Muscle of arm (tissue), 12 donors: ENCODE measurements around the gene RGS14. TPM values are rescaled to one million over a fixed set of nuclear protein-coding genes. Genes with fewer than 3 reads are reported as not detected.
A peak's percentile ranks its signal among the peaks of the same experiment; 100 is the strongest.
"Not testable (repeated sequence)": the region's sequence is repeated elsewhere in the genome, so short reads cannot be mapped to it uniquely, and the experiment has no call there.

Experiments
- DNase-seq: peaks from one replicate; pipeline ENCODE4 v3.0.0-alpha.2; 2013
- polyA plus RNA-seq, 12 donors: library from polyadenylated mRNA; unstranded; fragments of 120-200 nt; gene quantifications; one replicate each; pipeline ENCODE4 v1.2.1, GENCODE V29; 2013; ENCODE audit not compliant: insufficient read length in 12 of 12

Gene RGS14
- polyA plus RNA-seq, 12 donors = 8.2 to 23.6 (median 12.9) TPM; not detected in 1

GRCh38 chr5:177402271-177403043 lies 44.7 kb downstream of the RGS14 start:
- no peak for DNase-seq

DNA sequence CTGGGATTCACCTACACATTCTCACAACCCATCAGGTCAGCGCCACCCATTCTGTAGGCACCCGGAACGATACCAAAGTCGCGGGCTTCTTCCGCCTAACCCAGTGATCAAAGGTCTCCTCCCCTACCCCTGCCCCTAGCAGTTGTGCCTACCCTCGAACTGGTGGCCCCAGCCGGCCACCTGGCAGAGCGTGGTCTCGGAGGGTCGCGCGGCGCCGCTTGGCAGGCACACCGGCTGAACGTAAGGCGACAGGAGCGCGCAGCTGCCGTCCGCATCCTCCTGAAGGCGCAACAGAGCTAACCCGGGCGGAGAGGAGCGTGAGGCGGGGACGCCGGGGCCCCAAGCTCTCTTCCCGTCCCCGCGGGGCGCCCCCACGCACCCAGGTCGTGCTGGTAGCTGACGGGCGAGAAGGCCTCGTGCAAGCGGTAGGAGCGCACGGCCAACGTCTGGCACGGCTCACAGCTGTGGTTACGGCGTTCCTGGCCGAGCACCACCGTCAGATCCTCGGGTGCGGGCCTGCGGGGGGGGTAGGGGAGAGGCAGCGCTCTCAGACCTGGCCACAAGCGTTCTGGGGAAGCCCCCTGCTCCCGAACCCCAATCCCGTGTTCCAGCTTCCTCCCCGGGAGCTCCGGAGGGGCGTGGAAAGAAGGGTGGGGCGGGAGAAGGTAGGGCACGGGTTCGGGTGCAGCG lies 45.5 kb downstream of the RGS14 start:
- DNase-seq = no peak

- peak; percentile 79 for DNase-seq
Observed at GRCh38 chr5:177403792-177404640, 46.3 kb downstream of the RGS14 start.

- no peak for DNase-seq
Observed at GRCh38 chr5:177404641-177405179, 47.0 kb downstream of the RGS14 start.

DNA sequence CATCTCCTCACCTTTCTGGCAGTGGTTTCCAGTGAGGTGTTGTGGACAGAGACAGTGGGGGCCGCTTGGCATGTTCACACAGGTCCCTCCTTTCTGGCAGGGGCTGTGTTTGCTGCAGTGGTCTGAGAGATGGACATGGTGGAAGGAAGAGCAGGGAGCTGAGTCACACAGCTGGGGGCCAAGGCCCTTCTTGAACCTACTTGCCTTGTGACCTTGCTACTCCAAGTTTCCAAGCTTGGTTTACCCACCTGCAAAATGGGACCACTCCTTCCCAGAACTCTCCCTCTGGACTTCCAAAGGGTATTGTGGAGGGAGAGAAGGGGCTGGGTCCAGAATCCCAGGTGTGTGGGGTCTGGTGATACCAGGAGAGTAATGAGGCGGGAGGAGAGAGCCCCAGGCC lies 47.6 kb downstream of the RGS14 start:
- DNase-seq = no peak

- no peak for DNase-seq
Observed at GRCh38 chr5:177405805-177406204, 48.1 kb downstream of the RGS14 start.

DNA sequence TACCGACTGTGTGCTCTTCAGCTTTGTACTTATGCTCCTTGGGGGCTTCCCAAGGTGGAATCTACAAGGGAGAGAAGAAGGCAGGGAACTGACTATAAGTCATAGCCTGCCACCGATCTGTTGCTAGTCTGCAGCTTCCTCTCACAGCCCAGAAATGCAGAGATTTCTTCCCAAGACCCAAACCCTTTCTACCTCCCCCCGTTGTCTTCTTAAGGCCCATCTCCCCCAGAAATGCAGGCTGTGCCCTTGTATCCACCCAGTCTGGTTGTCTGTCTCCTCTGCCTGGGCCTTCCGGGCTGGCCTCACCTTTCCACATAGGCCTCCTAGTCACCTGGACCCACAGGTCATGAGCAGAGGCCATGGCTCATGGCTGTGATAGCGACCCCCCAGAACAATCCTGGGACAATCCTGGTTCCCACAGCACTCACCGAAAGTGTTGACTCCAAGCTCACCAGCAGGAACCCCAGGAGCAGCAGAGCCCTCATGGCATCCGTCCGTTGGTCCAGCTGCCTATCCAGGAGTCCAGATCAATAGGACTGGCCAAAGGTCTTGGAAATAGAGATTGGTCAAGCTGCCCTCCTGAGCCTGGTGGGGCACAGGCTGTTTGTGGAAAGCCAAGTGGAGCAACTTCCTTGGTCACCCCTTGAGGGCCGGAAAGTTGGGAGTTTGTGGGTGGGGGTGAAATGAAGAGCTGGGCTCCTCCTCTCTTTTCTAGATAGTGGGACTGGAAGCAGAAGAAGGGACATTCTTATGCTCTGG lies 51.5 kb downstream of the RGS14 start, which contains the start of gene F12:
TSS of gene F12 (minus strand) at position 522 of the 759 bp plus-strand sequence. CDS start at position 485, 37 bp downstream.
- no peak for DNase-seq

- no peak for DNase-seq
Observed at GRCh38 chr5:177410575-177410974, 52.9 kb downstream of the RGS14 start.

GRCh38 chr5:177412603-177413233 lies 55.0 kb downstream of the RGS14 start:
- DNase-seq = no peak

GRCh38 chr5:177414481-177414880 lies 56.8 kb downstream of the RGS14 start:
- no peak for DNase-seq

DNA sequence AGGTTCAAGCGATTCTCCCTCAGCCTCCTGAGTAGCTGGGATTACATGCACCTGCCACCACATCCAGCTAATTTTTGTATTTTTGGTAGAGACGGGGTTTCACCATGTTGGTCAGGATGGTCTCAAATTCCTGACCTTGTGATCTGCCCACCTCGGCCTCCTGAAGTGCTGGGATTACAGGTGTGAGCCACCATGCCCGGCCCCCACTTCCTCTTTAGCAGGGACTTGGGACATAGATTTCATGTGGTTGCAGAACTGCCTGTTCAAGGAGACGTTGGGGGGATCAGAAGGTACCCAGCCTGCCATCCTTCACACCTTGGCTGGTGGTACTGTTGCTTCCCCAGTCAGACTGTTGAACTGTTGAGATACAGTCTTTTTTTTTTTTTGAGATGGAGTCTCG lies 59.4 kb downstream of the RGS14 start:
- not testable (repeated sequence) for DNase-seq

- DNase-seq = no peak
Observed at GRCh38 chr5:177419046-177419445, 61.3 kb downstream of the RGS14 start.

DNA sequence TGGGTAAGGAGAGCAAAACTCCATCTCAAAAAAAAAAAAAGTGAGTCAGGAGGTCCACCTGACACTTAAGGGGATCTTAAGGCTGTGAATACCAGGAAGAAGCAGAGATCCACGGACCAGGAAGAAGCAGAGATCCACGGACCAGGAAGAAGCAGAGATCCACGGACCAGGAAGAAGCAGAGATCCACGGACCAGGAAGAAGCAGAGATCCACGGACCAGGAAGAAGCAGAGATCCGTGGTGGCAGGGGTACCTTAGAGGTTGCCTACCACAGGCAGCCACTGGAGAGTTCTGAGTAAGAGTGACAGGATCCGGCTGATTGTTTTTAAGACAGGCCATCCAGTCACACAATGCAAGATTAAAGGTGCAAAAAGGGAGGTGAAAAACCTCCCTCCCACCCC lies 62.7 kb downstream of the RGS14 start:
- not testable (repeated sequence) for DNase-seq

DNA sequence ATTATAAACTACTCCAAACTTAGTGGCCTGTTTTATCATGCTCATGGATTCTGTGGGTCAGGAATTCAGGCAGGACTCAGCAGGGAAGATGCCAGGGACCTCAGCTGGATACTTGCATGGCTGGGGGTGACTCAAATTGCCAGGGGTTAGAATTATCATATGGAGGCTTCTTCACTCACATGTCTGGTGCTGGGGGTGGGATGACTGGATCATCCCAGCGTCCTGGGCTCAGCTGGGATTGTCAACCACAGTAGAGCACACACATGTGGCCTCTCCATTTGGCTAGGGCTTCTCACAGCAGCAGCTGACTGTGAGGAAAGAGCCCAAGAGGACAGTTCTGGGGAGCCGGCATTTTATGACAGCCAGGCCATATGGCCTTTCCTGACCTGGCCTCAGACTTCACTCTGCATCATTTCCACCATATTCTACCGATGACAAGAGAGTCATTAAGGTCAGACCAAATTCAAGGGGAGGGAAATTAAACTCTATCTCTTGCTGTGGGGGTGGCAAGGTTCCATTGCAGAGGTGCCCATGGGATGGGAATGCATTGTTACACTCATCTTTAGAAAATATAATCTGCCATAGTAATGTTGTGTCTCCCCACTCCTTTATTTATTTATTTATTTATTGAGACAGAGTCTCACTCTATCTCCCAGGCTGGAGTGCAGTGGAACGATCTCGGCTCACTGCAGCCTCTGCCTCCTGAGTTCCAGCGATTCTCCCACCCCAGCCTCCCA lies 63.5 kb downstream of the RGS14 start:
- no peak for DNase-seq

Other genes starting within 250 kb of the RGS14 start
- gene NSD1, start 224.2 kb upstream of the RGS14 start, polyA plus RNA-seq = 10 to 100 TPM in 11 of 12 donors, not detected in 1; 32.9 to 51.7 (median 44.9) TPM
- gene RAB24, start 54.2 kb upstream of the RGS14 start, polyA plus RNA-seq = 10 to 100 TPM in 11 of 12 donors, not detected in 1; 10.1 to 21.6 (median 19.8) TPM
- gene PRELID1, start 54.1 kb upstream of the RGS14 start, polyA plus RNA-seq = 100 to 1,000 TPM in 1 of 12 donors, 10 to 100 TPM in 10, not detected in 1; 59.2 to 113 (median 68.4) TPM
- 10 to 100 TPM in 11 of 12 donors, not detected in 1; 11.4 to 46.8 (median 14.7) TPM for gene MXD3, start 46.0 kb upstream of the RGS14 start, polyA plus RNA-seq
- 100 to 1,000 TPM in 1 of 12 donors, 10 to 100 TPM in 10, not detected in 1; 55.9 to 123 (median 66.8) TPM for gene LMAN2, start 6.3 kb upstream of the RGS14 start, polyA plus RNA-seq
- gene SLC34A1, start 26.5 kb downstream of the RGS14 start, polyA plus RNA-seq = 1 to 10 TPM in 1 of 12 donors, under 1 TPM in 5, not detected in 6; 0.10 to 1.3 (median 0.14) TPM
- gene PFN3, start 42.7 kb downstream of the RGS14 start, polyA plus RNA-seq = not detected
- gene F12, start 51.6 kb downstream of the RGS14 start, polyA plus RNA-seq = 1 to 10 TPM in 2 of 12 donors, under 1 TPM in 8, not detected in 2; 0.23 to 1.8 (median 0.39) TPM
- gene GRK6, start 68.8 kb downstream of the RGS14 start, polyA plus RNA-seq = 10 to 100 TPM in 11 of 12 donors, not detected in 1; 12.4 to 29.0 (median 16.2) TPM
- gene PRR7, start 88.9 kb downstream of the RGS14 start, polyA plus RNA-seq = 1 to 10 TPM in 2 of 12 donors, under 1 TPM in 8, not detected in 2; 0.15 to 2.5 (median 0.47) TPM
- gene DBN1, start 115.7 kb downstream of the RGS14 start, polyA plus RNA-seq = 1,000 to 10,000 TPM in 1 of 12 donors, 100 to 1,000 TPM in 11; 174 to 1,003 (median 222) TPM
- gene PDLIM7, start 139.7 kb downstream of the RGS14 start, polyA plus RNA-seq = 100 to 1,000 TPM in 11 of 12 donors, not detected in 1; 121 to 338 (median 274) TPM
- gene DOK3, start 151.9 kb downstream of the RGS14 start, polyA plus RNA-seq = 10 to 100 TPM in 1 of 12 donors, 1 to 10 TPM in 9, not detected in 2; 4.5 to 14.6 (median 5.4) TPM
- 10 to 100 TPM in 11 of 12 donors, not detected in 1; 39.0 to 68.7 (median 47.5) TPM for gene DDX41, start 159.0 kb downstream of the RGS14 start, polyA plus RNA-seq
- 100 to 1,000 TPM in 2 of 12 donors, 10 to 100 TPM in 9, not detected in 1; 38.3 to 121 (median 53.0) TPM for gene FAM193B, start 196.6 kb downstream of the RGS14 start, polyA plus RNA-seq
- gene TMED9, start 234.3 kb downstream of the RGS14 start, polyA plus RNA-seq = 100 to 1,000 TPM in 9 of 12 donors, 10 to 100 TPM in 2, not detected in 1; 86.0 to 166 (median 117) TPM
- gene B4GALT7, start 242.2 kb downstream of the RGS14 start, polyA plus RNA-seq = 10 to 100 TPM in 11 of 12 donors, not detected in 1; 15.0 to 21.3 (median 18.4) TPM